Tibial artery (tissue), 4 donors: ENCODE data around the gene LBP.
"Not testable (repeated sequence)": the region's sequence is repeated elsewhere in the genome, so short reads cannot be mapped to it uniquely, and the experiment has no call there.

Experiments
- DNase-seq, 2 donors: peaks; one replicate each; pipeline ENCODE4 v3.0.0-alpha.2; 2019
- H3K27ac ChIP-seq, 2 donors: fragments of 200-600 bp; sonication (generic) in 1 of 2; 1 replicate in 1 of 2; 2 replicates in 1 of 2; pipeline ENCODE4 v1.5.1; 2018 to 2019; ENCODE audit warnings: mild to moderate bottlenecking in 1 of 2
- H3K27me3 ChIP-seq, 2 donors: fragments of 200-600 bp; sonication (generic) in 1 of 2; one replicate each; pipeline versions ENCODE4 v1.5.1 to v1.6.0; 2016 to 2019
- H3K36me3 ChIP-seq, 3 donors: fragments of 200-600 bp; sonication (generic) in 2 of 3; one replicate each; pipeline ENCODE4 v1.5.1; 2016 to 2019; ENCODE audit warnings: mild to moderate bottlenecking in 2 of 3
- H3K4me1 ChIP-seq, 4 donors: fragments of 200-600 bp; sonication (generic) in 2 of 4; 1 replicate in 3 of 4; 2 replicates in 1 of 4; pipeline ENCODE4 v1.5.1; 2016 to 2019
- H3K4me3 ChIP-seq, 2 donors: fragments of 200-600 bp; sonication (generic) in 1 of 2; 1 replicate in 1 of 2; 2 replicates in 1 of 2; pipeline ENCODE4 v1.5.1; 2018 to 2019; ENCODE audit warnings: mild to moderate bottlenecking in 2 of 2
- H3K9me3 ChIP-seq, 3 donors: fragments of 200-600 bp; sonication (generic) in 1 of 3; one replicate each; pipeline ENCODE4 v1.5.1; 2016 to 2019
- intact Hi-C: fragments of 100-400 bp; cut with DNase I; formaldehyde crosslinking; loops from one replicate; pipeline ENCODE4 v1.15.0; 2023; ENCODE audit warnings: low total_unique reads
- TF ChIP-seq, protein P1 (sequence below), 2 experiments: fragments of 200-600 bp in 1 of 2; fragments of 450-650 bp in 1 of 2; IDR thresholded peaks; one replicate each; pipeline ENCODE4 v1.5.1; 2017 to 2019; ENCODE audit warnings: antibody characterized with exemption in 2 of 2, mild to moderate bottlenecking in 1 of 2, moderate library complexity in 1 of 2

Gene LBP

DNA sequence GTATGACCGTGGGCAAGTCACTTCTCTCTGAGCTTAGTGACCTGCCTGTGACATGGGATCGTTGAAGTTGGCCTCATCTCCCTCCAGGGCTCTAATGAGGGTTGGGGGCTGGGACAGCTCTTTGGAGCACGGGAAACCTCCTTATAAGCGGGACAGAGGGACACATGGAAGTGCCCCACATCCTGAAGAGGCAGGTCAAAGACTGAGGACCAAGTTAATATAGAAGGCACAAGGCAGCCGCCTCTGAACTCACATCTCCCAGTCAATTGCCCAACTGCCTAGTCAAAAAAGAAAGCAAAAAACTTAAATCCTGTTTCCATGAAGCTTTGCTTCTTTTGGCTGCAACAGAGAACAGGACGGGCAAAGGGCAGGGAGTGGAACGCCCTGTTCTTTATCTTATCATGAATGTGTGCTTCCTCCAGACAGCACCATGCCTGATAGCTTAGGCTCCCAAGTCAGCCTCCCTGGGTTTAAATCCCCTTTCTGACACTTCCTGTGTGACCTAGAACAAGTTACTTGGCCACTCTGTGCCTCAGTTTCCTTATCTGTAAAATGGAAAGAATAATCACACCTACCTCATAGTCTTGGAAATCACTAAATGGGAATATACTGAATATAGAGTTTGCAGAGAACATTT, 27.1 kb downstream of the LBP start:
- no peak overlapping the region for H3K4me3 ChIP-seq
- H3K27ac ChIP-seq = peak overlapping the region; percentile 41 to 47
- intact Hi-C loops = no loop called here
- TF ChIP-seq, protein P1, sequence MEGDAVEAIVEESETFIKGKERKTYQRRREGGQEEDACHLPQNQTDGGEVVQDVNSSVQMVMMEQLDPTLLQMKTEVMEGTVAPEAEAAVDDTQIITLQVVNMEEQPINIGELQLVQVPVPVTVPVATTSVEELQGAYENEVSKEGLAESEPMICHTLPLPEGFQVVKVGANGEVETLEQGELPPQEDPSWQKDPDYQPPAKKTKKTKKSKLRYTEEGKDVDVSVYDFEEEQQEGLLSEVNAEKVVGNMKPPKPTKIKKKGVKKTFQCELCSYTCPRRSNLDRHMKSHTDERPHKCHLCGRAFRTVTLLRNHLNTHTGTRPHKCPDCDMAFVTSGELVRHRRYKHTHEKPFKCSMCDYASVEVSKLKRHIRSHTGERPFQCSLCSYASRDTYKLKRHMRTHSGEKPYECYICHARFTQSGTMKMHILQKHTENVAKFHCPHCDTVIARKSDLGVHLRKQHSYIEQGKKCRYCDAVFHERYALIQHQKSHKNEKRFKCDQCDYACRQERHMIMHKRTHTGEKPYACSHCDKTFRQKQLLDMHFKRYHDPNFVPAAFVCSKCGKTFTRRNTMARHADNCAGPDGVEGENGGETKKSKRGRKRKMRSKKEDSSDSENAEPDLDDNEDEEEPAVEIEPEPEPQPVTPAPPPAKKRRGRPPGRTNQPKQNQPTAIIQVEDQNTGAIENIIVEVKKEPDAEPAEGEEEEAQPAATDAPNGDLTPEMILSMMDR (IDR thresholded peaks at IDR 0.05) = no peak
- H3K9me3 ChIP-seq = no peaks in the 10 kb centered on the region
- no peaks in the 10 kb centered on the region for H3K27me3 ChIP-seq
- H3K4me1 ChIP-seq = peaks cover 0 to 7% (median 0%) of the 10 kb centered on the region in 4 donors
- no peaks in the 10 kb centered on the region for H3K36me3 ChIP-seq
- DNase-seq = peak in 1 of 2 donors; percentile 48

DNA sequence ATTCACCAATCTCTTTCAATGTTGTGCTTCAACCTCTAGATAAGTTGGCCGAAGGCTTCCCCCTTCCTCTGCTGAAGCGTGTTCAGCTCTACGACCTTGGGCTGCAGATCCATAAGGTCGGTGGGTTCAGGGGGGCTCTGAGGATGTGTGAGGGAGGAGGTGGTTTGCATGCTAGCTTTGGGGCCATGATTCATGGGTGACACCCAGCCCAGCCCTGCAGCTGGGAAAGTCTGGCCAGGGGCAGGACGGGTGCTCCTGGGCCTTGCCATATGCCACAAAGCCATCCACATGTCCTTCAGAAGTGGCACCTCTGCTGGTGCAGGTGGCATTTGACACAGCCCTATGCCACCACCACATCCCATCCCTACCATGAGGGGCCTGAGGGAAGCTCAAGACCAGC, 27.6 kb downstream of the LBP start:
- Histone ChIP-seq H3K36me3 (no peaks in the 10 kb centered on the region), H3K4me3 (no peak overlapping the region), H3K27ac (no peak overlapping the region), H3K27me3 (no peaks in the 10 kb centered on the region), H3K9me3 (no peaks in the 10 kb centered on the region), H3K4me1 (peaks cover 0 to 7% (median 0%) of the 10 kb centered on the region in 4 donors)
- DNase-seq = no peak
- intact Hi-C loops = no loop called here
- TF ChIP-seq, protein P1 (IDR thresholded peaks at IDR 0.05) = no peak

DNA sequence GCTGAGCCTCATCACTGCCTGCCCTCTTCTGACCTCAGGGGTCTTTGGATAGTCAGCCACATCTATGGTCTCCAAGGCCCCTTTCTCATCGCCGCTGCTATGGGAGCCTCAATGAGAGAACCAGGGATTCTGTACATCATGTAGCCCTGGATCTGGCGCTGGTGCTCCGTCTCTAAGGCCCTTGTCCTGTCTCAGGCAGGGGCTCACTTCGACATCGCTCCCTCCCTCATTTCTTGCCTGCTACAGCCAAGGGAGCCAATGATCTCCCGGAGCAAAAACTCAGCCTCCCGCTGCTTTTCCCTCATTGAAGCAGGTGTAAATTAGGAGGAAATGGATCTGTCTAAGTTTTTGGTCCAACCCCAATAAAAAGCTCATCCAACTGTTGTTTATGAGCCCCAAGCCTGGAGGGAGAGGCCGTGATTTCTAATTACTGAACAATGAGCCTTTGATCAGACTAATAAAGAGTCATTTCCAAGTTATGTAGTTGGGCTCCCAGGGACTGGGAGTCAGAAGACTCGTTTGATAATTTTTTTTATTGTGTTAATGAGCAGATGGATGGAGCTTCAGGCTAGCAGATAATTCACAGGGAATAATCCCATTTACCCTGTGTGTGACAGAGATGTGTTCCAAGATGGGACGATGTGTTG, 30.9 kb downstream of the LBP start:
- peaks cover 0 to 5% of the 10 kb centered on the region in 2 donors for H3K27me3 ChIP-seq
- no peak for DNase-seq
- no peak overlapping the region for H3K27ac ChIP-seq
- no peaks in the 10 kb centered on the region for H3K9me3 ChIP-seq
- TF ChIP-seq, protein P1 (IDR thresholded peaks at IDR 0.05) = no peak
- no peak overlapping the region for H3K4me3 ChIP-seq
- H3K36me3 ChIP-seq = no peaks in the 10 kb centered on the region
- intact Hi-C loops = no loop called here
- H3K4me1 ChIP-seq = peaks cover 0 to 7% (median 0%) of the 10 kb centered on the region in 4 donors

DNA sequence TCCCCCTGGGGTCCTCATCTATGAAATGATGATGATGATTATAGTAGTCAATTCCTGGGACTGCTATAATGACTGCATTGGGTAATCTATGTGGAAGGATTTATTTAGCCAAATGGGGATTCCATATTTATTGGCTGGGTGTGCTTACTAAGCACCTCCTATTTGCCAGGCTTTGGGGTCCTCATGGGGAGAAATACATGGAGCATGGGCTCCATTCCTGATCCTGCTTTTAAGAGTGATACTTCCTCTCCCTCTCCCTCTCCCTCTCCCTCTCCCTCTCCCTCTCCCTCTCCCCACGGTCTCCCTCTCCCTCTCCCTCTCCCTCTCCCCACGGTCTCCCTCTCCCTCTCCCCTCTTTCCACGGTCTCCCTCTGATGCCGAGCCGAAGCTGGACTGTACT, 31.6 kb downstream of the LBP start:
- H3K36me3 ChIP-seq, H3K4me1 ChIP-seq, DNase-seq, H3K4me3 ChIP-seq, intact Hi-C loops, H3K27me3 ChIP-seq, H3K9me3 ChIP-seq, H3K27ac ChIP-seq: not testable (repeated sequence)

DNA sequence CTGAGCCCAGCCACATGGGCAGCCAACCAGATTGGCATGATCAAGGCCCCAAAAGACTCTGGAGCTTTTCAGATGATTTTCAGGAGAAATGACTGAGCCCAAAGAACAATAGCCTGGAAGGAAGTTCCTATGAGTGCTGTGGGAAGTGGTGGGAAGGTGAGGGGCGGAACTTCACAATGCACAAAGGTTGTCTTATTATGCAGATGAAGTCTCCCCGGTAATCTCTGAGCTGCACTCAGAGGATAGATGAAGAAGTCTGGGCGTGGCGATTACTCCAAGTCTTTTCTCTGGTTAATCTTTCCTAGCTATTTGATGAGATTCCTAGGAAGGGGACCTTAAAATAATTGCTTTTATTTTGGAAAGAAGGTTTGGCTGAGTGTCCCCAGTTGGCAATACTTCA, 36.9 kb downstream of the LBP start:
- Histone ChIP-seq H3K27me3 (peaks cover 0 to 5% of the 10 kb centered on the region in 2 donors), H3K36me3 (no peaks in the 10 kb centered on the region), H3K9me3 (no peaks in the 10 kb centered on the region), H3K27ac (no peak overlapping the region), H3K4me3 (no peak overlapping the region), H3K4me1 (no peaks in the 10 kb centered on the region)
- DNase-seq = no peak
- intact Hi-C loops = no loop called here
- TF ChIP-seq, protein P1 (IDR thresholded peaks at IDR 0.05) = no peak

DNA sequence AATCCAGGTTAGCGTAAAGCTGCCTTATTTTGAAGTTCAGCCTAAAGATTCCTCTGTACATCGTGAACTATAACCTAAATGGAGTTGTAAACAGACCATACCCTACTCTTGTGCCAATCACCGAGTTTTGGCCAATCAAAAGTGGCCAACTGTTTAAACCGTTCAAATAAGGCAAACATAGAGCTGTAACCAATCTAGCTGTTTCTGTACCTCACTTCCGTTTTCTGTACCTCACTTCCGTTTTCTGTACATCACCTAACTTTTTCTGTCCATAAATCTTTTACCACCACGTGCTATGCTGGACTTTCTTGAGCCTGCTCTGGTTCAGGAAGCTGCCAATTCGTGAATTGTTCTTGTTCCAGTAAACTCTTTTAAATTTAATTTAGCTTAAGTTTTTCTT, 39.7 kb downstream of the LBP start:
- intact Hi-C loops = no loop called here
- no peak for DNase-seq
- no peaks in the 10 kb centered on the region for H3K36me3 ChIP-seq
- H3K27me3 ChIP-seq = peaks cover 0 to 5% of the 10 kb centered on the region in 2 donors
- no peaks in the 10 kb centered on the region for H3K4me1 ChIP-seq
- H3K9me3 ChIP-seq = no peaks in the 10 kb centered on the region
- H3K4me3 ChIP-seq = no peak overlapping the region
- TF ChIP-seq, protein P1 (IDR thresholded peaks at IDR 0.05) = no peak
- H3K27ac ChIP-seq = no peak overlapping the region
